Heart left ventricle (tissue), 13 donors: ENCODE measurements around the gene SDR39U1.

Experiments
- CTCF ChIP-seq, 12 donors: fragments of 200-600 bp; sonication (generic) in 4 of 12; IDR thresholded peaks; one replicate each; pipeline versions ENCODE4 v1.5.0 to v1.8.0; 2018 to 2022; ENCODE audit warnings: antibody characterized with exemption in 12 of 12, mild to moderate bottlenecking in 5 of 12
- POLR2A ChIP-seq, 2 donors: fragments of 450-650 bp; IDR thresholded peaks; one replicate each; pipeline ENCODE4 v1.6.1; 2017; ENCODE audit warnings: antibody characterized with exemption in 2 of 2, mild to moderate bottlenecking in 2 of 2, moderate library complexity in 2 of 2
- donor health status: ischemic (EF 13 %, LVEDD 7.1; RV severe dilation, severe dysfunction).
- donor health status: DM: no; HTN: yes; CAD: no.
- donor health status: DM: no; HTN: no; CAD: no.
- donor health status: ischemic (EF 25% LVEDD 6.9; RV normal size, moderate dysfunction).
- donor health status: ischemic (EF 25% LVEDD 5.7; RV mildly dilated, moderate dysfunction).
- donor health status: ischemic (EF 35%, LVEDD 5.7; RV mildly dilated, moderate dysfunction).
- donor health status: nonischemic (EF 11% LVEDD 7.7; RV severe dilation, severe dysfunction).
- donor health status: DM: yes; HTN: yes; CAD: no.
- donor health status: PGD.
- donor health status: ischemic (EF 29% LVEDD 5.4; RV normal size, mild dysfunction).
- donor health status: nonischemic (EF 23%, LVEDD 6.1; RV moderate dilation, normal function).

DNA sequence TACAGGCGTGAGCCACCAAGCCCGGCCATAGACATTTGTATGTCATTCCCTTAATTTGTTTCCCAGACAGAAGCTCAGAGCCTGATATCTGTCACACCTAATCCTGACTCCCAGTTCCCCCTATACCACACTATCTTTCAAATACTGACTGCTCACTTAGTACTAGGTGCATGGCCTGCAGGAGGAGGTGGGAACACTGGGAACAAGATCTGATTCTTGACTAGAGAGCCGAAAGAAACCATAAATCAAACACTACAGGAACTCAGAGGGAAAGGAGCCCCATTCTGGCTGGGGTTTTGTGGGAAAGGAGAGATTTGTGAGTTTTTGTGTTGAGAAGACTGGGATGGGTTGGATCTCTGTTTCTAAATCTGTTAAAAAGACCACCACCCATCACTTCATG lies 7.9 kb downstream of the SDR39U1 start:
- no peak for TF ChIP-seq CTCF (IDR thresholded peaks at IDR 0.05)
- TF ChIP-seq POLR2A (IDR thresholded peaks at IDR 0.05), result no peak
